ENCODE results near the gene APOL6. TPM values are rescaled to one million over a fixed set of nuclear protein-coding genes. Genes with fewer than 3 reads are reported as not detected.

The APOL6 gene
- total RNA-seq, 2 experiments from 2014 or later, result 39.3 TPM

- CTCF ChIA-PET, result no interaction called here
- TF ChIP-seq CTCF (IDR thresholded peaks at IDR 0.05), result no peak
- DNase-seq (no peak), ATAC-seq (ENCODE audit: poor library complexity) (no peak)
- Histone ChIP-seq H3K27ac (ENCODE audit: low read depth in 1 of 2, low read length in 2 of 2) (no peak overlapping the region), H3K4me3 (ENCODE audit: low read length) (no peak overlapping the region), H3K27me3 (ENCODE audit: control insufficient read depth in 1 of 2, insufficient read depth in 2 of 2, low read length in 2 of 2) (no peaks in the 10 kb centered on the region), H3K36me3 (ENCODE audit: insufficient read depth, low read length) (no peaks in the 10 kb centered on the region), H3K9me3 (ENCODE audit: control insufficient read depth in 1 of 2, insufficient read depth in 1 of 2, low read length in 2 of 2) (peaks cover 5 to 6% of the 10 kb centered on the region in 2 experiments), H3K4me1 (ENCODE audit: insufficient read depth, low read length) (no peaks in the 10 kb centered on the region)
- no peak overlapping the region for H3K27ac Mint-ChIP-seq
- no peak overlapping the region for H3K4me3 Mint-ChIP-seq
- intact Hi-C loops (cut with DNase I, micrococcal nuclease), result no loop called here
- H3K27me3 Mint-ChIP-seq, result peaks cover 10% of the 10 kb centered on the region
- H3K4me1 Mint-ChIP-seq (ENCODE audit: low read depth), result no peaks in the 10 kb centered on the region
- no peaks in the 10 kb centered on the region for H3K36me3 Mint-ChIP-seq (ENCODE audit: low read depth)
- POLR2A ChIA-PET, result interaction anchor here (0.6 kb wide), 1 partner anchor 35 kb away, joined by 3 read pairs; no protein-coding TSS in a partner anchor
- peaks cover 7% of the 10 kb centered on the region for H3K9me3 Mint-ChIP-seq
Observed at GRCh38 chr22:35711336-35711735, 63.1 kb downstream of the APOL6 start.

GRCh38 chr22:35712672-35713071, 64.4 kb downstream of the APOL6 start:
- peaks cover 10% of the 10 kb centered on the region for H3K27me3 Mint-ChIP-seq

GRCh38 chr22:35717572-35717971, 69.3 kb downstream of the APOL6 start, which contains the start of gene APOL5:
Gene APOL5 (plus strand): TSS chr22:35717872. CDS start chr22:35717872, 0 bp downstream.
- H3K27ac ChIP-seq (ENCODE audit: low read depth in 1 of 2, low read length in 2 of 2), result no peak within 1 kb of the TSS
- no peak within 1 kb of the TSS for H3K4me3 ChIP-seq (ENCODE audit: low read length)
- ATAC-seq (ENCODE audit: poor library complexity) (no peak), DNase-seq (no peak)
- H3K9me3 ChIP-seq (ENCODE audit: control insufficient read depth in 1 of 2, insufficient read depth in 1 of 2, low read length in 2 of 2), result peaks cover 5 to 6% of the 10 kb centered on the region in 2 experiments
- Mint-ChIP-seq H3K27me3 (peaks cover 10% of the 10 kb centered on the region), H3K4me1 (ENCODE audit: low read depth) (no peaks in the 10 kb centered on the region), H3K9me3 (peaks cover 7% of the 10 kb centered on the region), H3K4me3 (no peak within 1 kb of the TSS), H3K27ac (no peak within 1 kb of the TSS), H3K36me3 (ENCODE audit: low read depth) (no peaks in the 10 kb centered on the region)
- H3K27me3 ChIP-seq (ENCODE audit: control insufficient read depth in 1 of 2, insufficient read depth in 2 of 2, low read length in 2 of 2), result no peaks in the 10 kb centered on the region
- intact Hi-C loops (cut with DNase I, micrococcal nuclease), result no loop called here
- H3K36me3 ChIP-seq (ENCODE audit: insufficient read depth, low read length), result no peaks in the 10 kb centered on the region
- H3K4me1 ChIP-seq (ENCODE audit: insufficient read depth, low read length), result no peaks in the 10 kb centered on the region
- CTCF ChIA-PET, result no interaction called here
- no peak for TF ChIP-seq CTCF (IDR thresholded peaks at IDR 0.05)
- POLR2A ChIA-PET, result no interaction called here

More at GRCh38 chr22:35712672-35713071, 64.4 kb downstream of the APOL6 start:
- POLR2A ChIA-PET, result no interaction called here
- no peaks in the 10 kb centered on the region for H3K4me1 ChIP-seq (ENCODE audit: insufficient read depth, low read length)
- ATAC-seq (ENCODE audit: poor library complexity) (no peak), DNase-seq (no peak)
- H3K27me3 ChIP-seq (ENCODE audit: control insufficient read depth in 1 of 2, insufficient read depth in 2 of 2, low read length in 2 of 2), result no peaks in the 10 kb centered on the region
- no peaks in the 10 kb centered on the region for H3K36me3 Mint-ChIP-seq (ENCODE audit: low read depth)
- H3K4me3 Mint-ChIP-seq, result no peak overlapping the region
- H3K4me3 ChIP-seq (ENCODE audit: low read length), result no peak overlapping the region
- no peak overlapping the region for H3K27ac ChIP-seq (ENCODE audit: low read depth in 1 of 2, low read length in 2 of 2)
- H3K36me3 ChIP-seq (ENCODE audit: insufficient read depth, low read length), result no peaks in the 10 kb centered on the region
- TF ChIP-seq CTCF (IDR thresholded peaks at IDR 0.05), result no peak
- peaks cover 7% of the 10 kb centered on the region for H3K9me3 Mint-ChIP-seq
- H3K4me1 Mint-ChIP-seq (ENCODE audit: low read depth), result no peaks in the 10 kb centered on the region
- H3K9me3 ChIP-seq (ENCODE audit: control insufficient read depth in 1 of 2, insufficient read depth in 1 of 2, low read length in 2 of 2), result peaks cover 5 to 6% of the 10 kb centered on the region in 2 experiments
- intact Hi-C loops (cut with DNase I, micrococcal nuclease), result no loop called here
- CTCF ChIA-PET, result no interaction called here
- H3K27ac Mint-ChIP-seq, result no peak overlapping the region

Other genes with a start within 250 kb of the APOL6 start
- 10 to 100 TPM; 21.6 to 22.6 TPM for gene MCM5, start 248.3 kb upstream of the APOL6 start, total RNA-seq
- gene RASD2, start 107.6 kb upstream of the APOL6 start, total RNA-seq, result 1 to 10 TPM; 1.4 to 1.6 TPM
- not detected for gene MB, start 31.1 kb upstream of the APOL6 start, total RNA-seq
- not detected for gene APOL5, start 69.4 kb downstream of the APOL6 start, total RNA-seq

Measured in CD4-positive, alpha-beta T cell (primary cell).